Spinal cord (tissue), 10 donors: ENCODE measurements around the gene BPIFB4. TPM values are rescaled to one million over a fixed set of nuclear protein-coding genes. Genes with fewer than 3 reads are reported as not detected.
A peak's percentile ranks its signal among the peaks of the same experiment; 100 is the strongest.

Experiments used
- DNase-seq, 6 donors: peaks; one replicate each; pipeline versions ENCODE4 v3.0.0 to v3.0.0-alpha.2; 2013 to 2015; ENCODE audit warnings: low spot score in 6 of 6, low read depth in 4 of 6
- H3K27ac ChIP-seq: one replicate; pipeline ENCODE4 v1.5.1; 2013; ENCODE audit warnings: low read depth, low read length, control low read depth
- H3K27me3 ChIP-seq: one replicate; pipeline ENCODE4 v1.6.1; 2013; ENCODE audit warnings: low read length; ENCODE audit not compliant: control insufficient read depth, insufficient read depth
- H3K36me3 ChIP-seq: one replicate; pipeline ENCODE4 v1.6.1; 2013; ENCODE audit warnings: low read length; ENCODE audit not compliant: control insufficient read depth, insufficient read depth
- H3K4me1 ChIP-seq: one replicate; pipeline ENCODE4 v1.6.1; 2013; ENCODE audit warnings: low read length; ENCODE audit not compliant: control insufficient read depth, insufficient read depth
- H3K4me3 ChIP-seq: one replicate; pipeline ENCODE4 v1.5.1; 2013; ENCODE audit warnings: low read depth, low read length, control low read depth
- H3K9me3 ChIP-seq: one replicate; pipeline ENCODE4 v1.6.1; 2013; ENCODE audit warnings: low read length; ENCODE audit not compliant: control insufficient read depth, insufficient read depth
- WGBS: methylation state at CpG from one replicate; pipeline ENCODE4 v1.1.5; 2013; ENCODE audit warnings: missing lambda C conversion rate; ENCODE audit not compliant: insufficient coverage; 5-methylcytosine and 5-hydroxymethylcytosine counted together
- polyA plus RNA-seq, 2 donors: library from polyadenylated mRNA; unstranded; fragments of 120-200 nt; gene quantifications; one replicate each; pipeline ENCODE4 v1.2.1, GENCODE V29; 2013; ENCODE audit not compliant: insufficient read length in 2 of 2
- total RNA-seq, 2 donors: library from RNA; depleted of rRNA in 1 of 2; stranded (reverse); fragments of 120-200 nt in 1 of 2; fragments of >200 nt in 1 of 2; gene quantifications; one replicate each; pipeline versions ENCODE4 v1.2.3 to v1.2.4, GENCODE V29; 2013 to 2014
- donor health status: healthy.

BPIFB4 gene
- total and polyA plus RNA-seq, 4 donors, result 0.24 to 0.44 (median 0.32) TPM; not detected in 1

DNA sequence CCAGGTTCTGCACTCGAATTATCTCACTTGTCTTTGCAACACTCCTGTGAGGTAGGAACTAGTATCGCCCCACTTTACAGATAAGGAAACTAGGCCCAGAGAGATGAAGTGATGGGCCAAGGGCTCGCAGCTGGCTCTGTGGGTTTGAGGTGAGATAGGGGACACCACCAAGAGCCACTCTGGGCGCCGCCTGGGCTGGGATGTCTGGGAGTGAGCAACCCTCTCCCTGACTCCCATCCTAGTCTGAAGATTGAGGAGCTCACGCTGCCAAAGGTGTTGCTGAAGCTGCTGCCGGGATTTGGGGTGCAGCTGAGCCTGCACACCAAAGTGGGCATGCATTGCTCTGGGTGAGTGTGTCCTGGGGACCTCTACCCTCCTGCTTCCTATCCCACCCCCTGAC is 20.3 kb upstream of the BPIFB4 start:
- Histone ChIP-seq H3K4me3 (no peak overlapping the region), H3K4me1 (peaks cover 20% of the 10 kb centered on the region), H3K27ac (no peak overlapping the region), H3K27me3 (no peaks in the 10 kb centered on the region), H3K9me3 (no peaks in the 10 kb centered on the region), H3K36me3 (no peaks in the 10 kb centered on the region)
- no peak for DNase-seq
- WGBS, result 100% methylated on average over 5 of the region's 7 CpGs

DNA sequence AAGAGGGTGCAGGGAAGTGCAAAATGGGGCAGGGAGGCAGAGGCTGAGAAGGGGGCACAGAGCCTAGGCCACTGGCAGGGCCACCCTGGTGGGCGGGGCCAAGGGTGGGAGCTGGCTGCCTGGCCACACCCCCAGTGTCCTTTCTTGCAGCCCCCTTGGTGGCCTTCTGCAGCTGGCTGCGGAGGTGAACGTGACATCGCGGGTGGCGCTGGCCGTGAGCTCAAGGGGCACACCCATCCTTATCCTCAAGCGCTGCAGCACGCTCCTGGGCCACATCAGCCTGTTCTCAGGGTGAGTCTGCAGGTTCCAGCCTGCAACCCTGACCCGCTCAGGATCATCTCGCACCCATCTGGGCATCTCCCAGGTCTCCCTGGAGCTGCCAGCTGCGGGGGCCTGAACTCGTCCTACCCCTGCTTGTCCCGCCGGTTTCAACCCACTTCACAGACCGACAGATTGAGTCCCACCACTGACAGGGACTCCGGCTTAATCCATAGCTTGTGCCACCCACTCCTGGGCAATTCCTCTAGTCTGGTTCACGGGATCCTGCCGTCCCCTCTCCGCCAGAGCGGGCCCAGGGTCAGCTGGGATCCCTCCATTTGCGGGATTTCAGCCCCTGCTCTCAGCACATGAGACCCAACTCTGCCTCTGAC is 19.6 kb upstream of the BPIFB4 start:
- 91% methylated on average over 21 of the region's 22 CpGs for WGBS
- Histone ChIP-seq H3K9me3 (no peaks in the 10 kb centered on the region), H3K4me1 (peaks cover 20% of the 10 kb centered on the region), H3K4me3 (no peak overlapping the region), H3K36me3 (no peaks in the 10 kb centered on the region), H3K27me3 (no peaks in the 10 kb centered on the region), H3K27ac (no peak overlapping the region)
- DNase-seq, result no peak

DNA sequence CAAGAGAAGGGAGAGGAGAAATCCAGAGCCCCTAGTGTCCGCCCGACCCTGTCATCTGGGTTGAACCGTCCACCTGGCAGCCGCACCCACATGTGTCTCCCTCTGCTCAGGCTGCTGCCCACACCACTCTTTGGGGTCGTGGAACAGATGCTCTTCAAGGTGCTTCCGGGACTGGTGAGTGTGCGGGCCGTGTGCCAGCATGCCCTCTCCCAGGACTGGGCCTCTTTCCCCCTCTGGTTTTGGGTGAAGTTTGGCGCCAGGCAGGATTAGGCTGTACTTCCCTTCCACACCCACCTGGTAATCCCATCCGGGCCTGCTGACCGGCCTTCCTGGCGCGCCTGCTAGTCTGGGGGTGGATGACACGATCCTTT is 17.8 kb upstream of the BPIFB4 start:
- H3K27me3 ChIP-seq, result no peaks in the 10 kb centered on the region
- H3K4me1 ChIP-seq, result peaks cover 20% of the 10 kb centered on the region
- no peaks in the 10 kb centered on the region for H3K36me3 ChIP-seq
- H3K27ac ChIP-seq, result no peak overlapping the region
- 88% methylated on average over 13 of the region's 14 CpGs for WGBS
- DNase-seq, result no peak
- H3K9me3 ChIP-seq, result no peaks in the 10 kb centered on the region
- H3K4me3 ChIP-seq, result no peak overlapping the region

DNA sequence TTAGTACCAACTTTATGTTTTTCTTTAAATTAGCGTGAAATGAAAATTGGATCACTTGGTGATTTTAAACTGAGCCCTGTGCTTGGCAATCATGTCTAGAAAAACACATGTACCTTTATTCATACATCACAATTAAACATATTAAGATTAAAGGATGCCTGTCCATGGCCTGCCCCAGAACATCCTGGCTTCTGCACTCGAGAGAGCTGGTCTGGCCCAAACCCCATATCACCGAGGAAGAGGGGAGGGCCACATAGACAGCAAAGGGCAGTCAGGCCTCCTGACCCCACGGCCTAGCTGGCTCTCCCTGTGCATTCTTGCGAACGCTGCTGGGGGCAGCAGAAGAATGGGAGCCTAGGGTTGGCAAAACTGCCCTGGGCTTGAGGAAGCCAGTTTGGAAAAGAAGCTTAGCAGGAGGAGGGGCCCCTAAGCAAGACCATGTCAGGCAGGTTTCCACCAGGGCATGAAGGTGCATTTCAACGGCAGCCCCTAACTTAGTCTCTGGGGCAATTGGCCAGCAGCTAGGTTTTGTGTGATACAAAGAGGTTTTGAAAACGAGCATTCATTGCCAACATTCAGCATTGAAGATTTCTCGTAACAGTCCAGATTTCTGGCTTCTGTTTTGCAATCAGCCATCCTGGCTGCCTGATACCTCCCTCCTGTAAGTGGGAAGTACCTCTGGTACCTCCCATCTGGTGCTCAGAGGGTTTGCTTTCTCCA is 17.2 kb upstream of the BPIFB4 start:
- WGBS, result 34% methylated on average over 8 of the region's 9 CpGs
- H3K36me3 ChIP-seq, result no peaks in the 10 kb centered on the region
- peak in 1 of 6 donors; percentile 18 for DNase-seq

DNA sequence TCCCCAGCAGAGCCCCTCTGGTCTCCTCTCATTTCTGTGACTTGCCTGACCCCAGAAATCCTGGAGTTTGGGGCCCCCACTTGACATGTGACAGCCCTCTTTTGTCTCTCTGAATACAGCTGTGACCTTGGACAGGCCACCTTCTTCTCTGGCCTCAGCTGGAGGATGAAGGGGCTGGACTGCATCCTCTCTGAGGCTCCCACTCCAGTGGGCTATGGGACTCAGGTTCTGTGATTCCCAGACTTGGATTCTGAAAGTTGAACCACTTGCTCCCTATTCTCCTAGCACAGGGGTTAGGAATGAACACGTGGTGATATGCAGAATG is 16.7 kb upstream of the BPIFB4 start:
- Histone ChIP-seq H3K27me3 (no peaks in the 10 kb centered on the region), H3K4me1 (peaks cover 20% of the 10 kb centered on the region), H3K9me3 (no peaks in the 10 kb centered on the region), H3K36me3 (no peaks in the 10 kb centered on the region), H3K4me3 (no peak overlapping the region), H3K27ac (no peak overlapping the region)
- no peak for DNase-seq
- WGBS, result 75% methylated on average over 1 of the region's 1 CpG

More for the DNA sequence above, 17.2 kb upstream of the BPIFB4 start:
- no peak overlapping the region for H3K4me3 ChIP-seq
- no peaks in the 10 kb centered on the region for H3K27me3 ChIP-seq
- H3K9me3 ChIP-seq, result no peaks in the 10 kb centered on the region
- no peak overlapping the region for H3K27ac ChIP-seq
- peaks cover 20% of the 10 kb centered on the region for H3K4me1 ChIP-seq

DNA sequence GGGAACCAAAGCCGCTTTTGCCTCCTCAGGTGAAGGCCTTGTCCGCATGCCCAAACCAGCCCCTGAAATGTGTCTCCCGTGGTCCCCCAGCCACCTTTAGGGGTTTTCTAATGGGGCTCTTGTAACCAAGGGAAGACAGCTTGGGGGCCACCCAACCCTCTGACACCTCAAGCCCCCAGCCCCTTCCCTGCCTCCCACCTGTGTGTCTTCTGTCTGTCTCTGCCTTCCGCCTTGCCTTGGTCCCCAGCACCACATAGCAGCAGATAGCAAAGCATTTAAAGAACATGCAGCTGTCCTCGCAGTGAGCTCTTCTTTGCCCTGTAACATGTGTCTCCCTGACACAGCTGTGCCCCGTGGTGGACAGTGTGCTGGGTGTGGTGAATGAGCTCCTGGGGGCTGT is 16.2 kb upstream of the BPIFB4 start:
- peaks cover 20% of the 10 kb centered on the region for H3K4me1 ChIP-seq
- H3K27me3 ChIP-seq, result no peaks in the 10 kb centered on the region
- H3K27ac ChIP-seq, result no peak overlapping the region
- no peaks in the 10 kb centered on the region for H3K9me3 ChIP-seq
- DNase-seq, result no peak
- no peak overlapping the region for H3K4me3 ChIP-seq
- WGBS, result 95% methylated on average over 6 of the region's 6 CpGs
- H3K36me3 ChIP-seq, result no peaks in the 10 kb centered on the region

DNA sequence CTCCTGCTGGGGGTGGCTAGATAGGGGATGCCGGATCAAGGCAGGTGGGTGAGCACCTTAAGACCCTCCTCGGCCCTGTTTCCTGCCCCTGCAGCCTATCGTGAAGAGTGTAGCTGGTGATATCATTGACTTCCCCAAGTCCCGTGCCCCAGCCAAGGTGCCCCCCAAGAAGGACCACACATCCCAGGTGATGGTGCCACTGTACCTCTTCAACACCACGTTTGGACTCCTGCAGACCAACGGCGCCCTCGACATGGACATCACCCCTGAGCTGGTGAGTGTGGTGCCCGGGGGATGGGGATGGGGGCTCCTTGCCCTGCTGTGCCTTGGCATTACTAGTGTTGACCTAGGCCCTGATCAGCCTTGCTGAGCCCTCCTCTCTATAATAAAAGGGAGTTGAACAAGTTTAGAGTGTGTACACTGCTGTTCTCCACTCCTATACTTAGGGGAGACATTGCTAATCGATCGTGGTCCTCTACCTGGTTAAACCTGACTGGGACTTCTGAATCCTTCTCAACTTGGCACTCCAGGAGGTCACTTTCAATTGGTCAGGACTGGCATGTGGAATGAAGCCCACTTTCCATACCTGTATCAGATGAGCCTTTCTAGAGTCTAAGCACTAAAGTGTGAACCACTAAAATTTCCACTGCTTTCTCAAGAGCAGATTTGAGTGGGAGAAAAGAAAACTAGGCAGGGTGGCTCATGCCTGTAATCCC is 14.7 kb upstream of the BPIFB4 start:
- Histone ChIP-seq H3K27ac (no peak overlapping the region), H3K4me1 (peaks cover 20% of the 10 kb centered on the region), H3K4me3 (no peak overlapping the region), H3K36me3 (no peaks in the 10 kb centered on the region), H3K9me3 (no peaks in the 10 kb centered on the region), H3K27me3 (no peaks in the 10 kb centered on the region)
- 92% methylated on average over 10 of the region's 11 CpGs for whole genome bisulfite sequencing
- no peak for DNase-seq

DNA sequence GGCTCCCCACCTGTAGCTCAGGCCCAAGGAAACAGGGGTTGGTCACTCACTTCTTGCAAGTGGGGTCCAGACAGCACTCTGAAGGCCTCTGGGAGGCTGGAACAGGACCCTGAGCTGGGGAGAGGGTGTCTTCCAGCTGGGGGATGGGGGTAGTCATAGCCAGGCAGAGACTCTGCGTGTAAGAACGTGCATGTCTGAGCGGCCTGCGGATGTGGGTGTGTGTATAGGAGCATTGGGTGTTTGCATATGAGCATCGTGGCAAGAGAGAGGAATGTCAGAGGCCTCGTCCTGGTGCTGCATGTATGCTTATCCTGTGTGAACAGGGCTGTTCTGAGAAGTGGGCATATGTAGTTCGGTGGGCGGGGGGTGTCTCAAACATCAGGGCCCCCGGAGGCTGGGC is 13.7 kb upstream of the BPIFB4 start:
- no peak for DNase-seq
- Histone ChIP-seq H3K4me1 (peaks cover 20% of the 10 kb centered on the region), H3K36me3 (no peaks in the 10 kb centered on the region), H3K27me3 (no peaks in the 10 kb centered on the region), H3K9me3 (no peaks in the 10 kb centered on the region), H3K27ac (no peak overlapping the region), H3K4me3 (no peak overlapping the region)
- 82% methylated on average over 8 of the region's 9 CpGs for WGBS

DNA sequence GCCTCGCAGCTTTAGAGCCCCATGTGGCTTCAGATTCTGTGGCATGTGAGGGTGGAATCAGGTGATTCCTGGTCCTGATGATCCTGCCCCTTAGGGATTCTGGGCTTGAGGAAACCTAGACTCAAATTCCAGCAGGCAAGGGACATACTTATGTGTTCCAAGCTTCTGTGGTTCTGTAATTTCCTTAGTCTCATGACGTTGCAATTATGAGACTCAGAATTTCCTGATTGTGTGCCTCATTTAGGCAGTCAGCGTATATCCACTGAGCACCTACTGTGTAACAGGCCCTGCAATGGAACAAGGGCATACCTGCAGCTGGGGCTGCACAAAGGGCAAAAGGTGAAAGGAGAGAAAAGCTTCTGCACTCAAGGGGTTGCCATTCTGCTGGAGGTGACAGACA is 11.6 kb upstream of the BPIFB4 start:
- Histone ChIP-seq H3K4me1 (peaks cover 5% of the 10 kb centered on the region), H3K4me3 (no peak overlapping the region), H3K9me3 (peaks cover 1% of the 10 kb centered on the region), H3K27ac (no peak overlapping the region), H3K36me3 (no peaks in the 10 kb centered on the region), H3K27me3 (no peaks in the 10 kb centered on the region)
- no peak for DNase-seq
- WGBS, result 87% methylated on average over 3 of the region's 3 CpGs
